HCT116 (cell line): ENCODE results near the gene MYL3. TPM values are rescaled to one million over a fixed set of nuclear protein-coding genes. Genes with fewer than 3 reads are reported as not detected.

ENCODE experiments used
- ATAC-seq: fragments of 200-7000 bp; cut with Tn5 transposase; 2 replicates; pipeline ENCODE4 v1.9.1; 2020; ENCODE audit warnings: mild to moderate bottlenecking, moderate library complexity
- BruUV-seq: library from RNA; stranded (reverse); fragments of 400-500 nt; replicated peaks from 2 replicates; lab custom pipeline; 2021; lab: Mats Ljungman, UMichigan
- CTCF ChIA-PET: fragments of 300-600 bp; sonication (Branson Sonifier 250); formaldehyde crosslinking; loops from one replicate; lab custom pipeline; 2021; ENCODE audit warnings: antibody characterized with exemption; lab: Charles Lee
- POLR2A ChIA-PET: fragments of 300-600, 350-600 bp; sonication (Branson Sonifier 250); formaldehyde crosslinking; loops from one replicate; lab custom pipeline; 2021; ENCODE audit warnings: antibody characterized with exemption; lab: Charles Lee
- RAD21 ChIA-PET, 2 experiments: fragments of 300-600 bp; sonication (Branson Sonifier 250); formaldehyde crosslinking; loops; one replicate each; lab custom pipeline; 2023; ENCODE audit warnings: low total read pairs in 2 of 2; ENCODE audit not compliant: uncharacterized antibody in 2 of 2, unreplicated experiment in 2 of 2, low non-redundant PET in 1 of 2; lab: Charles Lee
- DNase-seq: peaks from one replicate; pipeline ENCODE4 v3.0.0-alpha.2; 2010; ENCODE audit warnings: low read depth, low spot score
- H2AFZ ChIP-seq: fragments of 200-600 bp; shearing (Covaris generic), sonication (generic); 2 replicates; pipeline ENCODE4 v1.6.1; 2017; ENCODE audit warnings: low read depth, mixed run types, mixed read lengths, antibody characterized with exemption, low read length; ENCODE audit not compliant: poor library complexity, severe bottlenecking
- H3K27ac ChIP-seq: 2 replicates; pipeline ENCODE4 v1.5.1; 2012; ENCODE audit warnings: low read depth, low read length
- H3K27me3 ChIP-seq: fragments of 200-600 bp; sonication (generic); 2 replicates; pipeline ENCODE4 v1.6.1; 2016; ENCODE audit warnings: mixed run types, low read length, mixed read lengths; ENCODE audit not compliant: insufficient read depth
- H3K36me3 ChIP-seq, 2 experiments: fragments of 200-500 bp in 1 of 2; fragments of 200-600 bp in 1 of 2; sonication (Bioruptor generic) in 1 of 2; sonication (generic) in 1 of 2; 2 replicates each; pipeline versions ENCODE4 v1.5.1 to v1.6.1; 2014 to 2016; ENCODE audit warnings: low read length in 2 of 2, inconsistent platforms in 1 of 2, mixed read lengths in 1 of 2, mixed run types in 1 of 2; ENCODE audit not compliant: insufficient read depth in 2 of 2, control insufficient read depth in 1 of 2
- H3K4me1 ChIP-seq, 2 experiments: fragments of 200-600 bp in 1 of 2; sonication (generic) in 1 of 2; 2 replicates each; pipeline versions ENCODE4 v1.5.1 to v1.6.1; 2012 to 2017; ENCODE audit warnings: low read length in 2 of 2, inconsistent platforms in 1 of 2, mild to moderate bottlenecking in 1 of 2, mixed read lengths in 1 of 2, mixed run types in 1 of 2, moderate library complexity in 1 of 2; ENCODE audit not compliant: insufficient read depth in 2 of 2, control insufficient read depth in 1 of 2
- H3K4me2 ChIP-seq: fragments of 200-600 bp; sonication (generic); 2 replicates; pipeline ENCODE4 v1.6.1; 2017; ENCODE audit warnings: mixed run types, low read length, mixed read lengths
- H3K4me3 ChIP-seq, 2 experiments: fragments of 200-600 bp in 1 of 2; sonication (generic) in 1 of 2; replicated peaks in 1 of 2; 2 replicates each; pipeline ENCODE4 v1.5.1; 2011 to 2016; ENCODE audit warnings: low read length in 2 of 2, control low read depth in 1 of 2, low read depth in 1 of 2, mild to moderate bottlenecking in 1 of 2, mixed read lengths in 1 of 2, mixed run types in 1 of 2
- H3K79me2 ChIP-seq: fragments of 200-600 bp; sonication (generic); 2 replicates; pipeline ENCODE4 v1.6.1; 2017; ENCODE audit warnings: mild to moderate bottlenecking, mixed run types, low read length, moderate library complexity, mixed read lengths; ENCODE audit not compliant: insufficient read depth
- H3K9ac ChIP-seq: fragments of 200-600 bp; sonication (generic); 2 replicates; pipeline ENCODE4 v1.6.1; 2016; ENCODE audit warnings: low read length, mixed read lengths
- H3K9me2 ChIP-seq: fragments of 200-600 bp; sonication (generic), shearing (Covaris generic); 2 replicates; pipeline ENCODE4 v1.6.1; 2017; ENCODE audit warnings: mixed run types, mild to moderate bottlenecking, moderate library complexity; ENCODE audit not compliant: insufficient read depth
- H3K9me3 ChIP-seq, 2 experiments: fragments of 200-500 bp in 1 of 2; fragments of 200-600 bp in 1 of 2; sonication (Bioruptor generic) in 1 of 2; sonication (generic) in 1 of 2; 2 replicates each; pipeline ENCODE4 v1.6.1; 2014 to 2017; ENCODE audit warnings: low read length in 2 of 2, mixed read lengths in 2 of 2, inconsistent platforms in 1 of 2, low read depth in 1 of 2, mild to moderate bottlenecking in 1 of 2, mixed run types in 1 of 2, moderate library complexity in 1 of 2; ENCODE audit not compliant: control insufficient read depth in 1 of 2, insufficient read depth in 1 of 2
- H4K20me1 ChIP-seq: fragments of 200-600 bp; sonication (generic), shearing (Covaris generic); 2 replicates; pipeline ENCODE4 v1.6.1; 2017; ENCODE audit warnings: mixed run types, mild to moderate bottlenecking, moderate library complexity; ENCODE audit not compliant: insufficient read depth
- CBX3 ChIP-seq: IDR thresholded peaks from 2 replicates; pipeline ENCODE4 v1.6.1; 2012; ENCODE audit warnings: low read depth
- ELF1 ChIP-seq: IDR thresholded peaks from 2 replicates; pipeline ENCODE4 v1.6.1; 2012; ENCODE audit warnings: low read depth, borderline replicate concordance
- EZH2phosphoT487 ChIP-seq: fragments of 200-600 bp; IDR thresholded peaks from 2 replicates; pipeline ENCODE4 v1.6.1; 2018; ENCODE audit warnings: antibody characterized with exemption, borderline replicate concordance
- FOSL1 ChIP-seq: IDR thresholded peaks from 2 replicates; pipeline ENCODE4 v1.6.1; 2012; ENCODE audit warnings: low read depth
- JUND ChIP-seq: IDR thresholded peaks from 2 replicates; pipeline ENCODE4 v1.6.1; 2012
- SP1 ChIP-seq: IDR thresholded peaks from 2 replicates; pipeline ENCODE4 v1.6.1; 2012; ENCODE audit warnings: low read depth
- SRF ChIP-seq: IDR thresholded peaks from 2 replicates; pipeline ENCODE4 v1.6.1; 2012; ENCODE audit warnings: low read depth
- YY1 ChIP-seq: IDR thresholded peaks from 2 replicates; pipeline ENCODE4 v1.6.1; 2011; ENCODE audit warnings: low read length, low read depth, moderate library complexity, mild to moderate bottlenecking; ENCODE audit not compliant: insufficient replicate concordance; ENCODE audit errors: extremely low read depth
- intact Hi-C: fragments of 100-400 bp; cut with micrococcal nuclease; formaldehyde crosslinking; loops from 2 replicates; pipeline ENCODE4 v1.10.0; 2022
- total RNA-seq: library from RNA; stranded (reverse); gene quantifications from one replicate; pipeline ENCODE4 v1.2.1, GENCODE V29; 2021; ENCODE audit not compliant: unreplicated experiment

MYL3 gene
- total RNA-seq, 1 experiment from 2014 or later = not detected

DNA sequence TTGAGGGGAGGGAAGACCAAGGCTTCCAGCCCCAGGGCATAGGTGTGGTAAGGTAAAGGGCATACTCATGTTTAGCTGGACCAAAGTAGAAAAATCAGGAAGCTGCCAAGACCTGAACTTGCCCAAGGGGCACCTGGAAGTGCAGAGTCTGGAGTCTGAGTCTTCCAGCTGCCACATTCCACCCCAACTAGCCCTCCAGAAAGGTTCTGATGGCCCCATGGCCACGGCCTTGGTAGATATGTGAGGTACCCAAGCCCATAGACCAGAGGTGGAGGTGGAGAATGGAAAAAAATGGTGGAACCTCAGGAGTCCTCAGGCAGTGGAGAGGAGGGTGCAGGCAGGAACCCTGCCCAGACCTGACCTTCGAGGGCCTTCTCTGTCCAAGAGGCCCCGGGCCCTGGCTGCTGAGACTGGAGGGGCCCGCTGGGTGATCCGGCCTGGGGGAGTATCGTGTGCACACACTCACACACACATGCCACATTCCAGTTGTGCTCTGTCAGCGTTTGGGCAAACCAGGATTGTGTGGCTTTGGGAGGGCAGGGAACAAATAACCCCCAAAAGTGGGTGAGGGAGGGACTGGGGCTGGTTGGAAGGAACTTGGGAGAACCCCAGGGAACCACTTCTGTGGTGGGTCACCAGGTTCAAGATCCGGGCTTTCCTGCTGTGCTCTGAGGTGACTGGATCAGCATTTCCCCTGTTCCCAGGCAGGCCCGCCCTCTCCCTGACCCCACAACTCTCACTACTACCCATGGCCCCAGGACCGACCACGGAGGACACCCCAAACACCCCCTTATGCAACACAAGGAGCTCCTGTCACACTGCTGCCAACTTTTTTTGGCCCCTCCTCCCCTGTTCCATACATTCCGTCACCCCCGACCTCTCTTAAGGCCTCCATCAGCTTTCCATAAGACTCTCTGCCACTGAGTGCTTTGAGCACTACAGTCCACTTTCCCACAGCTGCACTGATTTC is 11.6 kb downstream of the MYL3 start (continued):
- no peak for TF ChIP-seq JUND

DNA sequence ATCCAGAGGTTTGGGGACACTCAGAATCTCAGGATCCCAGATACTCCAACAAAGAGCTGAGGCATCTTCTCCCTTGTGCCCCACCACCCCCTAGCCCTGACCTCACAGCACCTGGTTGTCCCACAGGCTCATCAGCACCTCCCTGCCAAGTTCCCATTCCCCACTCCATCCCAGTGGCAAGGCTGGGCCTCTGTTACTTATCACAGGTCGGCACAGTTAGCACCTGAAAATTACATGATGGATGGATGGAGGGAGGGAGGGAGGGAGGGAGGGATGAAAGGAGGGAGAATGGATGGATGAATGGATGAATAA is 12.8 kb downstream of the MYL3 start:
- no peaks in the 10 kb centered on the region for H3K4me1 ChIP-seq
- POLR2A ChIA-PET = no interaction called here
- no peaks in the 10 kb centered on the region for H3K27me3 ChIP-seq
- BruUV-seq = no TSS peak
- H4K20me1 ChIP-seq = no peaks in the 10 kb centered on the region
- no peak overlapping the region for H3K4me3 ChIP-seq
- TF ChIP-seq SRF (no peak), ELF1 (no peak), EZH2phosphoT487 (no peak), JUND (no peak), SP1 (no peak), FOSL1 (no peak), CBX3 (no peak), YY1 (no peak)
- no peaks in the 10 kb centered on the region for H3K9me3 ChIP-seq
- no peak for ATAC-seq
- no peak overlapping the region for H3K27ac ChIP-seq
- no peaks in the 10 kb centered on the region for H3K79me2 ChIP-seq
- no peak overlapping the region for H2AFZ ChIP-seq
- no peaks in the 10 kb centered on the region for H3K9me2 ChIP-seq
- H3K36me3 ChIP-seq = no peaks in the 10 kb centered on the region
- RAD21 ChIA-PET = no interaction called here
- CTCF ChIA-PET = no interaction called here
- no peak overlapping the region for H3K4me2 ChIP-seq
- intact Hi-C loops = no loop called here
- no peak for DNase-seq
- no peak overlapping the region for H3K9ac ChIP-seq
